Endodermal cell (in vitro differentiated cells): ENCODE data around the gene CATSPERD. TPM values are rescaled to one million over a fixed set of nuclear protein-coding genes. Genes with fewer than 3 reads are reported as not detected.

Experiments used
- DNase-seq: peaks from one replicate; pipeline ENCODE4 v3.0.0-alpha.2; 2017
- H3K27ac ChIP-seq: 2 replicates; pipeline ENCODE4 v1.5.1; 2013; ENCODE audit warnings: mild to moderate bottlenecking, low read depth, low read length, moderate library complexity
- H3K27me3 ChIP-seq: 2 replicates; pipeline ENCODE4 v1.6.1; 2013; ENCODE audit warnings: mild to moderate bottlenecking, low read length, moderate library complexity; ENCODE audit not compliant: insufficient read depth, control insufficient read depth, poor library complexity, severe bottlenecking
- H3K36me3 ChIP-seq: 2 replicates; pipeline ENCODE4 v1.7.0; 2013; ENCODE audit warnings: mild to moderate bottlenecking, low read length, moderate library complexity; ENCODE audit not compliant: control insufficient read depth, insufficient read depth
- H3K4me1 ChIP-seq: one replicate; pipeline ENCODE4 v1.7.0; 2013; ENCODE audit warnings: low read length; ENCODE audit not compliant: control insufficient read depth, insufficient read depth
- H3K4me3 ChIP-seq: 2 replicates; pipeline ENCODE4 v1.5.1; 2013; ENCODE audit warnings: mild to moderate bottlenecking, low read length, moderate library complexity
- H3K9ac ChIP-seq: 2 replicates; pipeline ENCODE4 v1.6.1; 2013; ENCODE audit warnings: mild to moderate bottlenecking, low read length, moderate library complexity; ENCODE audit not compliant: poor library complexity, severe bottlenecking; ENCODE audit errors: extremely low read depth
- H3K9me3 ChIP-seq: 2 replicates; pipeline ENCODE4 v1.6.1; 2013; ENCODE audit warnings: mild to moderate bottlenecking, low read length, moderate library complexity; ENCODE audit not compliant: control insufficient read depth
- H3K27ac Mint-ChIP-seq: 2 replicates; pipeline ENCODE4 v1.8.0; 2020; ENCODE audit warnings: mixed read lengths
- H3K27me3 Mint-ChIP-seq: 2 replicates; pipeline ENCODE4 v1.8.0; 2021; ENCODE audit warnings: mild to moderate bottlenecking, mixed read lengths; ENCODE audit not compliant: insufficient read depth
- H3K36me3 Mint-ChIP-seq: 2 replicates; pipeline ENCODE4 v1.8.0; 2020; ENCODE audit warnings: low read depth, mixed read lengths
- H3K4me1 Mint-ChIP-seq: 2 replicates; pipeline ENCODE4 v1.8.0; 2020; ENCODE audit warnings: mixed read lengths
- H3K4me3 Mint-ChIP-seq: 2 replicates; pipeline ENCODE4 v1.8.0; 2020; ENCODE audit warnings: mild to moderate bottlenecking, moderate library complexity, mixed read lengths
- H3K9me3 Mint-ChIP-seq: 2 replicates; pipeline ENCODE4 v1.8.0; 2020; ENCODE audit warnings: mild to moderate bottlenecking, mixed read lengths
- CTCF ChIP-seq: fragments of 200-600 bp; sonication (generic); conservative IDR thresholded peaks from 2 replicates; pipeline ENCODE4 v1.5.0; 2021; ENCODE audit warnings: antibody characterized with exemption, mild to moderate bottlenecking
- WGBS, 2 experiments: methylation state at CpG; one replicate each; pipeline versions ENCODE4 v1.1.5 to v1.1.7; 2013; ENCODE audit warnings: missing lambda C conversion rate in 2 of 2, mixed read lengths in 1 of 2; ENCODE audit not compliant: insufficient coverage in 1 of 2, insufficient read length in 1 of 2; 5-methylcytosine and 5-hydroxymethylcytosine counted together
- total RNA-seq, 2 donors: library from RNA; stranded (reverse); fragmentation: NEBNext Ultra II Directional in 1 of 2; extraction: Animal tissue kit (Norgen Biotek cat#: 25700) in 1 of 2; gene quantifications; 2 replicates in 1 of 2; 3 replicates in 1 of 2; pipeline ENCODE4 v1.2.1, GENCODE V29; 2021

Gene CATSPERD
- total RNA-seq, 2 donors from 2014 or later: not detected

- peaks cover 42% of the 10 kb centered on the region for H3K36me3 ChIP-seq
- peak; percentile 55 for DNase-seq
These were observed 28.4 kb upstream of the CATSPERD start for GRCh38 chr19:5691822-5692722.

GRCh38 chr19:5692723-5693194 is 27.7 kb upstream of the CATSPERD start:
- Mint-ChIP-seq H3K27ac (peak overlapping the region; percentile 86), H3K27me3 (peaks cover 5% of the 10 kb centered on the region), H3K9me3 (peaks cover 5% of the 10 kb centered on the region), H3K4me1 (peaks cover 2% of the 10 kb centered on the region), H3K36me3 (peaks cover 44% of the 10 kb centered on the region), H3K4me3 (peak overlapping the region; percentile 99)
- no peaks in the 10 kb centered on the region for H3K4me1 ChIP-seq
- DNase-seq: no peak
- no peak overlapping the region for H3K27ac ChIP-seq
- no peaks in the 10 kb centered on the region for H3K9me3 ChIP-seq
- no peaks in the 10 kb centered on the region for H3K27me3 ChIP-seq
- no peak overlapping the region for H3K9ac ChIP-seq
- peaks cover 42% of the 10 kb centered on the region for H3K36me3 ChIP-seq
- no peak overlapping the region for H3K4me3 ChIP-seq
- WGBS, 2 experiments: 90 to 94% methylated on average over 7 of the region's 7 CpGs
- TF ChIP-seq CTCF: no peak

More at GRCh38 chr19:5691822-5692722, 28.4 kb upstream of the CATSPERD start:
- Histone ChIP-seq H3K4me1 (no peaks in the 10 kb centered on the region), H3K9ac (no peak overlapping the region), H3K27me3 (no peaks in the 10 kb centered on the region), H3K27ac (no peak overlapping the region), H3K4me3 (peak overlapping the region; percentile 96), H3K9me3 (no peaks in the 10 kb centered on the region)
- Mint-ChIP-seq H3K9me3 (peaks cover 5% of the 10 kb centered on the region), H3K27ac (peak overlapping the region; percentile 86), H3K4me3 (peak overlapping the region; percentile 99), H3K36me3 (peaks cover 42% of the 10 kb centered on the region), H3K27me3 (peaks cover 5% of the 10 kb centered on the region), H3K4me1 (peaks cover 2% of the 10 kb centered on the region)
- WGBS, 2 experiments: 92% methylated on average over 36 to 42 of the region's 42 CpGs
- TF ChIP-seq CTCF: no peak

GRCh38 chr19:5693195-5694166 is 27.0 kb upstream of the CATSPERD start:
- 94 to 99% methylated on average over 25 to 39 of the region's 39 CpGs for WGBS, 2 experiments
- Mint-ChIP-seq H3K36me3 (peaks cover 44% of the 10 kb centered on the region), H3K27ac (no peak overlapping the region), H3K4me1 (peaks cover 2% of the 10 kb centered on the region), H3K4me3 (no peak overlapping the region), H3K9me3 (no peaks in the 10 kb centered on the region), H3K27me3 (no peaks in the 10 kb centered on the region)
- no peak for TF ChIP-seq CTCF
- peak; percentile 63 for DNase-seq
- H3K36me3 ChIP-seq: peaks cover 42% of the 10 kb centered on the region
- H3K27ac ChIP-seq: no peak overlapping the region
- no peaks in the 10 kb centered on the region for H3K4me1 ChIP-seq
- H3K9ac ChIP-seq: no peak overlapping the region
- no peak overlapping the region for H3K4me3 ChIP-seq
- H3K9me3 ChIP-seq: no peaks in the 10 kb centered on the region
- no peaks in the 10 kb centered on the region for H3K27me3 ChIP-seq
